Activated B cell treated with CpG ODN at 0.5 μM for 24 hours (primary cell): ENCODE measurements around the gene NOS1AP. TPM values are rescaled to one million over a fixed set of nuclear protein-coding genes. Genes with fewer than 3 reads are reported as not detected.

Source experiments
- ATAC-seq: fragments of 200-7000 bp; cut with Tn5 transposase; one replicate; pipeline ENCODE4 v1.10.0; 2021; ENCODE audit warnings: low read depth, mild to moderate bottlenecking, moderate library complexity
- CTCF ChIA-PET: fragments of 350-600 bp; sonication (Branson Sonifier 250); formaldehyde crosslinking; loops from one replicate; lab custom pipeline; 2021; ENCODE audit warnings: antibody characterized with exemption; lab: Charles Lee
- POLR2A ChIA-PET: fragments of 350-600 bp; sonication (Branson Sonifier 250); formaldehyde crosslinking; loops from one replicate; lab custom pipeline; 2021; ENCODE audit warnings: antibody characterized with exemption; lab: Charles Lee
- DNase-seq: peaks from one replicate; pipeline ENCODE4 v3.0.0; 2022
- H3K27ac Mint-ChIP-seq: one replicate; pipeline ENCODE4 v1.8.0; 2020; ENCODE audit warnings: mixed read lengths
- H3K27me3 Mint-ChIP-seq: one replicate; pipeline ENCODE4 v1.8.0; 2021; ENCODE audit warnings: mixed read lengths
- H3K36me3 Mint-ChIP-seq: one replicate; pipeline ENCODE4 v1.8.0; 2021; ENCODE audit warnings: low read depth, mixed read lengths
- H3K4me1 Mint-ChIP-seq: one replicate; pipeline ENCODE4 v1.8.0; 2021; ENCODE audit warnings: mixed read lengths
- H3K4me3 Mint-ChIP-seq: one replicate; pipeline ENCODE4 v1.8.0; 2020; ENCODE audit warnings: mild to moderate bottlenecking, mixed read lengths
- H3K9me3 Mint-ChIP-seq: one replicate; pipeline ENCODE4 v1.8.0; 2020; ENCODE audit warnings: mixed read lengths
- intact Hi-C: fragments of 100-400 bp; cut with micrococcal nuclease; formaldehyde crosslinking; loops from one replicate; pipeline ENCODE4 v1.15.1; 2024
- total RNA-seq: library from RNA; stranded (reverse); gene quantifications from 2 replicates; pipeline ENCODE4 v1.2.3, GENCODE V29; 2022
- TF ChIP-seq, protein P1 (sequence below): fragments of 200-600 bp; IDR thresholded peaks from one replicate; pipeline ENCODE4 v1.8.0; 2022; ENCODE audit warnings: antibody characterized with exemption, mild to moderate bottlenecking

NOS1AP gene
- total RNA-seq, 1 donor from 2014 or later: not detected

DNA sequence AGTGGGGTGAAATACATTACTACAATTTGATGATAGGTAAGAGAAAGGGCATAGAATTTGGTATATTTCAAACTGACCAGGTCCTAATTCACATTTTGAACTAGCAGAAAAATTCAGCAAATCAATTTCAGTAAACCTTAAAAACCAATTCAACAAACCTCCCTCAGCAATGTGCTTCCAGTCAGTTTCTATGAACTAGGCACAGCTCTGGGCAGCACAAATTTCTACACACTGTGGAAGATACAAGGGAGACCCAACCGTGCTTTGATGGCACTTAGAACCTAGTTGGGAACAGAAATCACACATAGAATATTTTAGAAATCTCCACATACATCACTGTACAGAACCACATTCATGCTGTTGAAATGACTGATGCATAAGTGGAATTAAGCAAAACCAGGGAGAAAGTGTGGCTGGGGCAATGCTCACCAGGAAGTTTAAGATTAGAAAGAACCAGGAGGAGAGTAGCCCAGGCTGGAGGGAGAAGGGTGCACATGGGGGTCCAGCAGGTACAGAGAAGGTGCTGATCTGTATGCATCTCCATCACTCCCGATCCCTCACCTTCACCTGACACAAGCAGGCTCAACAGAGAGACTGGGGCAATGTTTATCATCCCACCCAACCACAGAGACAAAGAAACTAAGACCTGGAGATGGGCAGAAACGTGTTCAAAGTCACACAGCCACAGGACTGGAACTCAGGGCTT is 326.9 kb downstream of the NOS1AP start:
- no peak overlapping the region for H3K27ac Mint-ChIP-seq
- peaks cover 21% of the 10 kb centered on the region for H3K27me3 Mint-ChIP-seq
- H3K9me3 Mint-ChIP-seq: no peaks in the 10 kb centered on the region
- no peak for DNase-seq
- CTCF ChIA-PET: no interaction called here
- no peaks in the 10 kb centered on the region for H3K4me1 Mint-ChIP-seq
- intact Hi-C loops: no loop called here
- no peaks in the 10 kb centered on the region for H3K36me3 Mint-ChIP-seq
- POLR2A ChIA-PET: no interaction called here
- TF ChIP-seq, protein P1, sequence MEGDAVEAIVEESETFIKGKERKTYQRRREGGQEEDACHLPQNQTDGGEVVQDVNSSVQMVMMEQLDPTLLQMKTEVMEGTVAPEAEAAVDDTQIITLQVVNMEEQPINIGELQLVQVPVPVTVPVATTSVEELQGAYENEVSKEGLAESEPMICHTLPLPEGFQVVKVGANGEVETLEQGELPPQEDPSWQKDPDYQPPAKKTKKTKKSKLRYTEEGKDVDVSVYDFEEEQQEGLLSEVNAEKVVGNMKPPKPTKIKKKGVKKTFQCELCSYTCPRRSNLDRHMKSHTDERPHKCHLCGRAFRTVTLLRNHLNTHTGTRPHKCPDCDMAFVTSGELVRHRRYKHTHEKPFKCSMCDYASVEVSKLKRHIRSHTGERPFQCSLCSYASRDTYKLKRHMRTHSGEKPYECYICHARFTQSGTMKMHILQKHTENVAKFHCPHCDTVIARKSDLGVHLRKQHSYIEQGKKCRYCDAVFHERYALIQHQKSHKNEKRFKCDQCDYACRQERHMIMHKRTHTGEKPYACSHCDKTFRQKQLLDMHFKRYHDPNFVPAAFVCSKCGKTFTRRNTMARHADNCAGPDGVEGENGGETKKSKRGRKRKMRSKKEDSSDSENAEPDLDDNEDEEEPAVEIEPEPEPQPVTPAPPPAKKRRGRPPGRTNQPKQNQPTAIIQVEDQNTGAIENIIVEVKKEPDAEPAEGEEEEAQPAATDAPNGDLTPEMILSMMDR: no peak
- ATAC-seq: no peak
- no peak overlapping the region for H3K4me3 Mint-ChIP-seq

DNA sequence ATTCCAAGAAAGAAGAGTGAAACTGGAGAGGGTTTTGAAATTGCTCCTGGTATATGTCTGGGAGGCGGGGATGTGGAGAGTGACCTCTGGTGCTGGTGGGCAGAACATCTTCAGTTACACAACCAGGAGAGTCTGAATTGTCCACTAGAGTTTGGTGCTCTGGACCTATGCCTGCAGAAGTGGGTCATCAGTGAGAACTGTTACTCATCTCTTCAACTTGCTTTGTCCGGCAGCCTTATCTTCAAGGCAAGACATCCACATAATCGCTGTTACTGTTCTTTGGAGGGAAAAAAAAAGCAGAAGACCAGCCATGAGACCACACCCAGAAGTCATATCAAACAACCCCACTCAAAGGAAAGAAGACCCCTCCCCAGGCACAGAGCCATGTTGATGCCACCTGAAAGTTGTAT is 327.6 kb downstream of the NOS1AP start:
- TF ChIP-seq, protein P1: no peak
- intact Hi-C loops: no loop called here
- H3K9me3 Mint-ChIP-seq: no peaks in the 10 kb centered on the region
- ChIA-PET CTCF (no interaction called here), POLR2A (no interaction called here)
- H3K4me1 Mint-ChIP-seq: no peaks in the 10 kb centered on the region
- DNase-seq (no peak), ATAC-seq (no peak)
- H3K4me3 Mint-ChIP-seq: no peak overlapping the region
- no peak overlapping the region for H3K27ac Mint-ChIP-seq
- H3K36me3 Mint-ChIP-seq: no peaks in the 10 kb centered on the region
- peaks cover 21% of the 10 kb centered on the region for H3K27me3 Mint-ChIP-seq

DNA sequence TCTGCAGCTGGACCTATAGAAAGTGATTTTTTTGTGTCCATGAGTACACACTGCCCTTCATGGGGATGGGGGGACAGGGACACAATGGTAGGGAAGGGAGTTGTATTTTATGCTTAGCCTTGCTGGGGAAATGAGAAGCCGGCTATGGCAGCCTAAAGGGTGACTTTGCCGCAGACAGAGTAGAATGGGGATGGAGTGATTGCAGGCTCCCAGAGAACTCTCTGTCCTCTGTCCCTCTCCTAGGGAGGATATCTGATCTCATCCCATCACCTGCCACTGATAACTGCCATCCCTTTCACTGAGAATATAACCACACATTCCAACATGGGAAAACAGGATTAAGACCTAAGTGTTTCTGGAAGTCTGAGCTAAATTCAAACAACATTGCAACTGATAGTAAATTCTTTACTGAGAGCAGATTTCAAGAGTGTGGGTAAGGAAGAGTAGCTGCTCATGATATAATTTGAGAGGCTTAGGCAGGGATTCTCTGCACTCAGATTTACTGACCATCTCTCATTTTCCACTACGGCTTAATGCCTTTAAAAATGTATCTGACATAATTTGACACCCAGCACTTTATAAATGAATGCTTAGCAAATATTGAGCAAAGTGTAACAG is 328.6 kb downstream of the NOS1AP start:
- Mint-ChIP-seq H3K9me3 (no peaks in the 10 kb centered on the region), H3K36me3 (no peaks in the 10 kb centered on the region), H3K4me3 (no peak overlapping the region), H3K27ac (no peak overlapping the region), H3K4me1 (no peaks in the 10 kb centered on the region), H3K27me3 (peaks cover 23% of the 10 kb centered on the region)
- ATAC-seq: no peak
- intact Hi-C loops: no loop called here
- ChIA-PET CTCF (no interaction called here), POLR2A (no interaction called here)
- TF ChIP-seq, protein P1: no peak
- no peak for DNase-seq

DNA sequence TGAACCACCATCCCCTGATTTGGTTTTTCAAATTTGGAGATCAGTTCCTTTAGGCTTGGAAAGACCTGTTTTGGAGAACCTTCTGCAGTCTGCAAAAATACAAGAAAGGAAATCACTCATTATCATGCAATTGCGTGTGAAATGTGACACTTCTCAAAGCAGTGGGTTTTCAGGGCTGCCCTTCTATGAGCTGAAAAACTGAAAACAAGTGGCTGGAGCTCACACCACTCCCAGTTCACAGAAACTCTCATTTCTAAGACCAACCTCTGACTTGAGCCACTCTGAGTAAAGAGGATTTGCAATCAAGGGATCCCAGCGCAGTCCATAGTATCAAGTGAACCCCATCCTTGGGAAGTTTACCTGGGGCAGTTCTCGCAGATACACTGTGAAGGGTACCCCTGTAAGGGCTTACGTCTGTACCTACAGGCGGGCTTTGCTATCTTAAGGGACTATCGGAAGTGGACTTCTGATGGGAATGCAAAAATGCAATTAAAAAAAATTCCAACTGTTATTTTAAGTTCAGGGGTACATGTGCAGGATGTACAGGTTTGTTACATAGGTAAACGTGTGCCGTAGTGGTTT is 329.6 kb downstream of the NOS1AP start:
- no peak for DNase-seq
- no peak overlapping the region for H3K4me3 Mint-ChIP-seq
- intact Hi-C loops: no loop called here
- ChIA-PET CTCF (no interaction called here), POLR2A (no interaction called here)
- H3K27me3 Mint-ChIP-seq: peaks cover 23% of the 10 kb centered on the region
- H3K27ac Mint-ChIP-seq: no peak overlapping the region
- H3K9me3 Mint-ChIP-seq: no peaks in the 10 kb centered on the region
- H3K36me3 Mint-ChIP-seq: no peaks in the 10 kb centered on the region
- no peak for ATAC-seq
- no peaks in the 10 kb centered on the region for H3K4me1 Mint-ChIP-seq
- TF ChIP-seq, protein P1: no peak

DNA sequence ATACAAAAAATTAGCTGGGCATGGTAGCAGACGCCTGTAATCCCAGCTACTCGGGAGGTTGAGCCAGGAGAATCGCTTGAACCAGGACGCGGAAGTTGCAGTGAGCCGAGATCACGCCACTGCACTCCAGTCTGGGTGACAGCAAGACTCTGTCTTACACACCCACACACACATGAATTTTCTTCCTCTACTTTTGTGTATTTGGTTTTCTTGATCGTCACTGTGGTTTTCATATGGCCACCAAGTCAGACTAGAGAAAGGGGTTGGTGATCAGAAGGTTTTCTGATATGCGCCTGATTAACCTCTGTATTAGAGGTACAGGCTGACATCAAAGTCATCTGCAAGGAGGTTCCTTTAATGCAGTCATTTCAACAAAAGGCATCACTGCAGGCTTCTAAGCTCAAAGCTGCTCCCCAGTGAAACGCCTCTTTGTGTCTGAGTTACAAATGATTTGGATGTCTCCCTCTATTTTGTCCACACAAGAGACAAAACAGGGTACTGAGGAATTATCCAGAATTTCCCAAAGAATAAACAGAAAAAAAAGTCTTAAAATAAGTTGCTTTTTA is 331.4 kb downstream of the NOS1AP start:
- no peak for ATAC-seq
- CTCF ChIA-PET: no interaction called here
- TF ChIP-seq, protein P1: no peak
- Mint-ChIP-seq H3K4me1 (no peaks in the 10 kb centered on the region), H3K27ac (no peak overlapping the region), H3K27me3 (peaks cover 23% of the 10 kb centered on the region), H3K4me3 (no peak overlapping the region), H3K9me3 (no peaks in the 10 kb centered on the region), H3K36me3 (no peaks in the 10 kb centered on the region)
- no peak for DNase-seq
- intact Hi-C loops: no loop called here
- POLR2A ChIA-PET: no interaction called here
